ENCODE measurements around the gene FPGS.

Gene FPGS

DNA sequence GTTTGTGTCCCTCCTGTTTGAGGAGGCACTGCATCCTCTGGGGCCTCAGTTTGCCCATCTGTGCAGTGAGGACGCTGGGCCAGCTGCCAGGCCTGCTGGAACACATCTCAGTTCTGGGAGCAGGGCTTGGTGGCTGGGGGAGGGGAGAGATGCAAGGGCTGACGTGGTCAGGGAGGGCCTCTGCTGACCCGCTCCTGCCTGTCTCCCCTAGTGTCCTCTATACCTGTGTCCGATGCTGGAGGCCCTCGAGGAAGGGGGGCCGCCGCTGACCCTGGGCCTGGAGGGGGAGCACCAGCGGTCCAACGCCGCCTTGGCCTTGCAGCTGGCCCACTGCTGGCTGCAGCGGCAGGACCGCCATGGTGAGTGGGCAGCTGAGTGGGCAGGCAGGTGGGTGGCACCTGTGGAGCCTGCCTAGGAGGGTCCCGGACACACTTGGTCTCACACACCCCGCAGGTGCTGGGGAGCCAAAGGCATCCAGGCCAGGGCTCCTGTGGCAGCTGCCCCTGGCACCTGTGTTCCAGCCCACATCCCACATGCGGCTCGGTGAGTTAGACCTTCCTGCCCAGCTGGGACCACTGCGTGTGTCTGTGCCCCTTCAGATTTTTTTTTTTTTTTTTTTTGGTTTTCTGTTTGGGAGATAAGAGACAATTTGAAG lies 5.8 kb downstream of the FPGS start:
- Histone ChIP-seq H3K4me3 (ENCODE audit: low read depth in 1 of 2, low read length in 2 of 2) (no peak overlapping the region), H3K4me1 (ENCODE audit: control insufficient read depth in 1 of 2, insufficient read depth in 2 of 2, low read length in 2 of 2) (peaks cover 0 to 19% of the 10 kb centered on the region in 2 donors), H3K9me3 (ENCODE audit: control insufficient read depth in 1 of 2, low read length in 2 of 2) (no peaks in the 10 kb centered on the region), H3K27ac (ENCODE audit: low read length) (no peak overlapping the region), H3K27me3 (ENCODE audit: low read depth, low read length) (no peaks in the 10 kb centered on the region), H3K36me3 (ENCODE audit: control insufficient read depth in 1 of 2, insufficient read depth in 2 of 2, low read length in 2 of 2) (peaks cover 21 to 41% of the 10 kb centered on the region in 2 donors)

DNA sequence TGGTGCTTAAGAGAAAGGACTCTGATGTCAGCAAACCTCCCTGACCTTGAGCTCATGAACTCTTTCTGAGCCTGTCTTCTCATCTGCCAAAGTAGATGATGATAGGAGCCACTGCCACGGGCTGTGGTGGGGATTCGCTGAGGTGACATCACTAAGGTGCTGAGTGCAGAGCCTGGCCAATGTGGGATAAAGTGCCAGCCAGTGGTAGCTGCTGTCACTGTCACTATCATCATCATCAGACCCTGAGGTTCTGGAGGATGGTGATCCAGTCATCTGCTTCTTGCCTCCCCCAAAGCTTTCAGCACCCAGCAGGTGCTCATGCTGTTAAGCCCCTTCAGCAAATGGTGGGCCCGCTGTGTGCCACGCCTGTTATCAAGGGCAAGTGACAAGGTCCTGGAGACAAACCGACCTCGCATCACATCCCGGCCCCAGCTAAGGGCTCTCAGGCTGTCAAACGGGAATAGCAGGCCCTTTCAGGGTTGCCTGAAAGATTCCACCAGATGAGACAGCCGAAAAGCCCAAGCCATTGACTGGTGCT lies 6.4 kb downstream of the FPGS start:
- H3K9me3 ChIP-seq (ENCODE audit: control insufficient read depth in 1 of 2, low read length in 2 of 2), result no peaks in the 10 kb centered on the region
- H3K27ac ChIP-seq (ENCODE audit: low read length), result no peak overlapping the region
- H3K4me3 ChIP-seq (ENCODE audit: low read depth in 1 of 2, low read length in 2 of 2), result no peak overlapping the region
- peaks cover 0 to 13% of the 10 kb centered on the region in 2 donors for H3K4me1 ChIP-seq (ENCODE audit: control insufficient read depth in 1 of 2, insufficient read depth in 2 of 2, low read length in 2 of 2)
- no peaks in the 10 kb centered on the region for H3K27me3 ChIP-seq (ENCODE audit: low read depth, low read length)
- peaks cover 27 to 46% of the 10 kb centered on the region in 2 donors for H3K36me3 ChIP-seq (ENCODE audit: control insufficient read depth in 1 of 2, insufficient read depth in 2 of 2, low read length in 2 of 2)

DNA sequence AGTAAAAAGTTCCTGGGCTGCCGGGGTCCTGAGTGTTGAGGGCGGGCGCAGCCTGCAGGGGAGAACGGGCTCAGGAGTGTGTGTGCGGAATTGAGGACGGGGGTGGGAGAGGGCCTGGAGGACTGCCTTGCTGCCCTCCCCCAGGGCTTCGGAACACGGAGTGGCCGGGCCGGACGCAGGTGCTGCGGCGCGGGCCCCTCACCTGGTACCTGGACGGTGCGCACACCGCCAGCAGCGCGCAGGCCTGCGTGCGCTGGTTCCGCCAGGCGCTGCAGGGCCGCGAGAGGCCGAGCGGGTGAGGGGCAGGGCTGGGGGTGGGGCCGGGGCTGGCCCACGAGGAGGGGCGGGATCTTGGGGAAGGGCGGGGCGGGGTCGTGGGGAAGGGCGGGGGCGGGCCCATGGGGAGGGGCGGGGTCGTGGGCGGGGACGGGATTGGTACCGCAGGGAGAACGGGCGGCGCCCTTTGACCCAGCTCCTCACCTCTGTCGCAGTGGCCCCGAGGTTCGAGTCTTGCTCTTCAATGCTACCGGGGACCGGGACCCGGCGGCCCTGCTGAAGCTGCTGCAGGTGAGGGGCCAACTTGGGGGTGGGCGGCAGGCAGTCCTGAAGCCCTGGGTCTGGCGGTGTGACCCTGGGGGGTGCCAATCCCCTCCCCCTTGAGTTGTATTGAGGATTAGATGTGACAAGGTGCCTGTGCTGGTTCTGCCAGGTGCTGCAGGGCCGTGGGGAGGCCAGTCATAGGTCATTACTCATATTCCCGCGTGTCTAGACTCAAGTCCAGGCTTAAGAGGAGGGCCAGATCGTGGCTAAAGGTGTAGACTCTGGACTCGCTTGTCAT lies 7.1 kb downstream of the FPGS start:
- Histone ChIP-seq H3K4me1 (ENCODE audit: control insufficient read depth in 1 of 2, insufficient read depth in 2 of 2, low read length in 2 of 2) (peaks cover 0 to 6% of the 10 kb centered on the region in 2 donors), H3K27me3 (ENCODE audit: low read depth, low read length) (no peaks in the 10 kb centered on the region), H3K4me3 (ENCODE audit: low read depth in 1 of 2, low read length in 2 of 2) (no peak overlapping the region), H3K36me3 (ENCODE audit: control insufficient read depth in 1 of 2, insufficient read depth in 2 of 2, low read length in 2 of 2) (peaks cover 27 to 47% of the 10 kb centered on the region in 2 donors), H3K9me3 (ENCODE audit: control insufficient read depth in 1 of 2, low read length in 2 of 2) (no peaks in the 10 kb centered on the region), H3K27ac (ENCODE audit: low read length) (no peak overlapping the region)

DNA sequence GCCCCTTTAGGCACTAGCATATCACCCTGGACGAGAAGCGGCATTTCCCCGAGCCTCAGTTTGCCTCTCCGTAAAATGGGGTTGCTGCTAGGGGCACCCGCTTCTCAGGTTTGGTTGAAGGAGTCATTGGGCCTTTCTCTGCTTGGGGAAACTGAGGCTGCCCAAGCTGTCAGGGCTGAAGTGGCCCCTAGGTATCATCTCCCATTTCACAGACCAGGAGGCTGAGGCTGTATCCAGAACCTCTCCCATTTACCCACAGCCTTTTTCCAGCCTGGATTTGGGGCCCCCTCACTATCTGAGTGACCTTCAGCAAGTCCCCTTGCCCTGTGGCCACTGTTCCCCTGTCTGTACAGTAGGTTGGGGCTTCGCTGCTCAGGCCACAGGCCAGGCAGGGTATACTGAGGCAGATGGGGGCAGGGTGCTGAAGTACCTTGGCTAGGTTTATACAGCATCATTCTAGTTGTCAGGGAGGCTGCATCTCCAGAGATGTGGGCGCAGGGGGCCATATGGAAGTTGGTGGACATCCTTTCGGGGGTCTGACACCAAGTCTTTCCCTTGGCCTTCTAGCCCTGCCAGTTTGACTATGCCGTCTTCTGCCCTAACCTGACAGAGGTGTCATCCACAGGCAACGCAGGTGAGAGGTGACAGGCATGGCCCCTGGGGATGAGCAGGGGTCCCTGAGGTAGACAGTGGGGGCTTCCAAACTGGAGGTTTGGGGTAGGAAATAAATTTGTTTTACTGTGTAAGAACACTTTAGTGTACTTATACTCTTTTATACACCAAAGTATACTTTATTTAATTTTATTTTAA lies 7.9 kb downstream of the FPGS start:
- no peaks in the 10 kb centered on the region for H3K9me3 ChIP-seq (ENCODE audit: control insufficient read depth in 1 of 2, low read length in 2 of 2)
- H3K36me3 ChIP-seq (ENCODE audit: control insufficient read depth in 1 of 2, insufficient read depth in 2 of 2, low read length in 2 of 2), result peaks cover 27 to 53% of the 10 kb centered on the region in 2 donors
- H3K4me3 ChIP-seq (ENCODE audit: low read depth in 1 of 2, low read length in 2 of 2), result no peak overlapping the region
- no peaks in the 10 kb centered on the region for H3K27me3 ChIP-seq (ENCODE audit: low read depth, low read length)
- no peak overlapping the region for H3K27ac ChIP-seq (ENCODE audit: low read length)
- H3K4me1 ChIP-seq (ENCODE audit: control insufficient read depth in 1 of 2, insufficient read depth in 2 of 2, low read length in 2 of 2), result peaks cover 0 to 4% of the 10 kb centered on the region in 2 donors

DNA sequence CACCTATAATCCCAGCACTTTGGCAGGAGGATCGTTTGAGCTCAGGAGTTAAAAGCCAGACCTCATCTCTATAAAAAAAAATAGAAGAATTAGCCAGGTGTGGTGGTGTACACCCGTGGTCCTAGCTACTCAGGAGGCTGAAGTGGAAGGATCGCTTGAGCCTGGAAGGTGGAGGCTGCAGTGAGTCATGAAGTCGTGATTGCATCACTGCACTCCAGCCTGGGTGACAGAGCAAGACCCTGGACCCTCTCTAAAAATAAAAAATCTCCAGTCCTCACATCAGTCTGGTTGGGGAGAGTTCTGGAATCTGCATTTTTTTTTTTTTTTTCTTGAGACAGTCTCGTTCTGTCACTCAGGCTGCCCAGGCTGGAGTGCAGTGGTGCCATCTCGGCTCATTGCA lies 9.3 kb downstream of the FPGS start:
- Histone ChIP-seq H3K9me3 (ENCODE audit: control insufficient read depth in 1 of 2, low read length in 2 of 2) (no peaks in the 10 kb centered on the region), H3K27me3 (ENCODE audit: low read depth, low read length) (no peaks in the 10 kb centered on the region), H3K4me3 (ENCODE audit: low read depth in 1 of 2, low read length in 2 of 2) (no peak overlapping the region), H3K36me3 (ENCODE audit: control insufficient read depth in 1 of 2, insufficient read depth in 2 of 2, low read length in 2 of 2) (peaks cover 30 to 64% of the 10 kb centered on the region in 2 donors), H3K4me1 (ENCODE audit: control insufficient read depth in 1 of 2, insufficient read depth in 2 of 2, low read length in 2 of 2) (peaks cover 0 to 4% of the 10 kb centered on the region in 2 donors), H3K27ac (ENCODE audit: low read length) (no peak overlapping the region)

DNA sequence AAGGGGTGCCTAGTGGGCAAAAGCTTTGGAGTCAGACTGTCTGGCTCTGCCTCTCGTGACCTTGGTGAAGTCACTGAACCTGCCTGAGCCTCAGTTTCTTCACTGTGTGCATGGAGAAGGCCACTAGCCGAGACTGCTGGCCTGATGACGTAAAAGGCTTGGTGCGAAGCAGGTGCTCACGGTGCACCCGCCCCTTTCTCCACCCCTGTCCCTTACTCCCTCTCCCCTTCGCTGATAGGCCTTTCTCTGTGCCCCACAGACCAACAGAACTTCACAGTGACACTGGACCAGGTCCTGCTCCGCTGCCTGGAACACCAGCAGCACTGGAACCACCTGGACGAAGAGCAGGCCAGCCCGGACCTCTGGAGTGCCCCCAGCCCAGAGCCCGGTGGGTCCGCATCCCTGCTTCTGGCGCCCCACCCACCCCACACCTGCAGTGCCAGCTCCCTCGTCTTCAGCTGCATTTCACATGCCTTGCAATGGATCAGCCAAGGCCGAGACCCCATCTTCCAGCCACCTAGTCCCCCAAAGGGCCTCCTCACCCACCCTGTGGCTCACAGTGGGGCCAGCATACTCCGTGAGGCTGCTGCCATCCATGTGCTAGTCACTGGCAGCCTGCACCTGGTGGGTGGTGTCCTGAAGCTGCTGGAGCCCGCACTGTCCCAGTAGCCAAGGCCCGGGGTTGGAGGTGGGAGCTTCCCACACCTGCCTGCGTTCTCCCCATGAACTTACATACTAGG lies 10.4 kb downstream of the FPGS start:
- Histone ChIP-seq H3K9me3 (ENCODE audit: control insufficient read depth in 1 of 2, low read length in 2 of 2) (no peaks in the 10 kb centered on the region), H3K27me3 (ENCODE audit: low read depth, low read length) (no peaks in the 10 kb centered on the region), H3K36me3 (ENCODE audit: control insufficient read depth in 1 of 2, insufficient read depth in 2 of 2, low read length in 2 of 2) (peaks cover 23 to 65% of the 10 kb centered on the region in 2 donors), H3K4me1 (ENCODE audit: control insufficient read depth in 1 of 2, insufficient read depth in 2 of 2, low read length in 2 of 2) (peaks cover 0 to 4% of the 10 kb centered on the region in 2 donors), H3K4me3 (ENCODE audit: low read depth in 1 of 2, low read length in 2 of 2) (no peak overlapping the region), H3K27ac (ENCODE audit: low read length) (no peak overlapping the region)

DNA sequence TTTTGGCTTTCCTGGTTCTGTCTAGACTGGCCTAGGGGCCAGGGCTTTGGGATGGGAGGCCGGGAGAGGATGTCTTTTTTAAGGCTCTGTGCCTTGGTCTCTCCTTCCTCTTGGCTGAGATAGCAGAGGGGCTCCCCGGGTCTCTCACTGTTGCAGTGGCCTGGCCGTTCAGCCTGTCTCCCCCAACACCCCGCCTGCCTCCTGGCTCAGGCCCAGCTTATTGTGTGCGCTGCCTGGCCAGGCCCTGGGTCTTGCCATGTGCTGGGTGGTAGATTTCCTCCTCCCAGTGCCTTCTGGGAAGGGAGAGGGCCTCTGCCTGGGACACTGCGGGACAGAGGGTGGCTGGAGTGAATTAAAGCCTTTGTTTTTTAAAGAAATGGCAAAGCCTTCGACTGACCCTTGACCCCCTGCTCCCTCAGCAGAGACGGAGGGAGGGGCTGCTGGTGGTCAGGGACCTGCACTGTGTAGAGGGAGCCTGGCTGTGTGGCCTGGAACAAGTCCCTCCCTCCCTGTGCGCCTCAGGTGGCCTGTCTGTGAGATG lies 11.1 kb downstream of the FPGS start:
- no peak overlapping the region for H3K4me3 ChIP-seq (ENCODE audit: low read depth in 1 of 2, low read length in 2 of 2)
- H3K36me3 ChIP-seq (ENCODE audit: control insufficient read depth in 1 of 2, insufficient read depth in 2 of 2, low read length in 2 of 2), result peaks cover 19 to 64% of the 10 kb centered on the region in 2 donors
- H3K27me3 ChIP-seq (ENCODE audit: low read depth, low read length), result no peaks in the 10 kb centered on the region
- H3K4me1 ChIP-seq (ENCODE audit: control insufficient read depth in 1 of 2, insufficient read depth in 2 of 2, low read length in 2 of 2), result peaks cover 0 to 4% of the 10 kb centered on the region in 2 donors
- no peak overlapping the region for H3K27ac ChIP-seq (ENCODE audit: low read length)
- no peaks in the 10 kb centered on the region for H3K9me3 ChIP-seq (ENCODE audit: control insufficient read depth in 1 of 2, low read length in 2 of 2)

DNA sequence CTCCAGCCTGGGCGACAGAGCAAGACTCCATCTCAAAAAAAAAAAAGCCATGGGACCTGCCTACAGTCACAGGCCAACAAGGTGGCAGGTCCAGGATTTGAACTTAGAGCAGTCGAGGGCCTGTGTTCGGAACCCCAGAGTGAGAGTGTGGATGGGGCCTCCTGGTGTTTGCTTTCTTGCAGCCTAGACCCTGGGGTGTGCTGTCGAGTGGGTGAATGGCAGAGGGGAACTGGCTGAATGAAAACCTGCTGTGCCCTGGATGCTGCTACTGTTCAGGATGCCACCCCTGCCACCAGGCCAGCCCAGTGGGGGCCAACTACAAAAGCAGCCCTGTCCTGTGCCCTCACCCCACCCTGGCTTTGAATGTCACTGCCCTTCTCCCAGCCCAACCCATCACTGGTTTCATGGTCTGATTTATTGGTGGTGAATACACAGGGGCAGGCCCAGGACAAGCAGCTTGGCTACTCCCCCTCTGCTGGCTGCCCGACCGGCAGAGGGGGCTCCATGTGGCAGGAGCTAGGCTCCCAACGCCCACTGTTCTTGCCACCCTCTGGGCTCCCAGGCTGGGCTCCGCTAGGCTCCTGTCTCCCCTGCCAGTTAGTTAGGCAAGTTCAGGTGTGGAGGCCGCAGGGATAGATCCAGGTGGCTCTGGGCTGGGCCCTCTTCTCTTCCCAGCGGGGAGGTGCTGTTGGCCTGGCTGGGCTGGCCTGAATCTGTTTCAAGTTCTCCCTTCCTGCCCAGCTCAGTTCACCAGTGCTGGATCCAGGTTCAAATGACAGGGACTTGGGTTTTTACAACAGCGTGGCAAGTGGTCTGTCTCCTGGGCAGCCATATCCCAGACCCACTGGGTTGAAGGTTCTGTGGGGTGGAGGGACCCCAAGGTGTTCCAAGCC lies 12.2 kb downstream of the FPGS start:
- Histone ChIP-seq H3K27ac (ENCODE audit: low read length) (no peak overlapping the region), H3K36me3 (ENCODE audit: control insufficient read depth in 1 of 2, insufficient read depth in 2 of 2, low read length in 2 of 2) (peaks cover 25 to 68% of the 10 kb centered on the region in 2 donors), H3K9me3 (ENCODE audit: control insufficient read depth in 1 of 2, low read length in 2 of 2) (no peaks in the 10 kb centered on the region), H3K4me3 (ENCODE audit: low read depth in 1 of 2, low read length in 2 of 2) (no peak overlapping the region), H3K27me3 (ENCODE audit: low read depth, low read length) (no peaks in the 10 kb centered on the region), H3K4me1 (ENCODE audit: control insufficient read depth in 1 of 2, insufficient read depth in 2 of 2, low read length in 2 of 2) (no peaks in the 10 kb centered on the region)

DNA sequence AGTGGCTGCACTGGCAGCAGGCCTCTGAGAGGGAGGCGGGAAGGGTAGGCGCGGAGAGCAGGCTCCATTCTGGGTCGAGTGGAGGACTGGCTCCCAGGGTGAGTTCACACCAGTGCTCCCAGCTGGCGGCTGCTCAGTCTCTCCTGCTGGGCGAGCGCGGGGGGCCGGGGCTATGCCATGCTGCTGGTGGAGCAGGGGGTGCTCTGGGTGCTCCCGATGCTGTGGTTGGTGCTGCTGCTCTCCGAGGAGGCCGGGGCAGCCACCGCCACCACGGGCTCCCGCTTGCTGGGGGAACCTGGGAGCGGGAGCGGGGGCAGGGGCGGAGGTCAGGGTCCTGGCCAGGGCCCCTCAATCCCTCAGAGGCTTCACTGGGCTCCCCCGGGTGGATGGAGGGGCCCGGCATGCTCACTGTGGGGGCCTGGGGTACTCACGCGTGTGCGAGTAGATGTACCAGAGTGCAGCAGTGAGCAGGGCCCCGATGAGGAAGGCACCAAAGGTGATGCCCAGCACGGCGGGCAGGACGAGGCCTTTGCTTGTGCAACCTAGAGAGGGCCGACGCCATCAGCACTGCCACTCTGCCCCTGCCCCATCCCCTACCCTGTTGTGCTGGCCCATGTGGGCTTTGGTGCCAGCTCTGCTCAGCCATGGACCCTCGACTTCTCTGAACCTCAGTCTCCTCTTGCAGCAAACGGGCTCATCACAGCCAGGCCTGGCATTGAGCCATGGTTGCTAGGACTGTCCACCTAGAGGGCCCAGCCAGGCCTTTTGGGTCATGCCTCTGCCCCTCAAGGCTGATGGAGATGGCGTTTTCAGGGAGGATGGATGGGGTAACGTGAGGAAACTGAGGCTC lies 13.1 kb downstream of the FPGS start:
- Histone ChIP-seq H3K9me3 (ENCODE audit: control insufficient read depth in 1 of 2, low read length in 2 of 2) (no peaks in the 10 kb centered on the region), H3K36me3 (ENCODE audit: control insufficient read depth in 1 of 2, insufficient read depth in 2 of 2, low read length in 2 of 2) (peaks cover 26 to 70% of the 10 kb centered on the region in 2 donors), H3K4me1 (ENCODE audit: control insufficient read depth in 1 of 2, insufficient read depth in 2 of 2, low read length in 2 of 2) (no peaks in the 10 kb centered on the region), H3K4me3 (ENCODE audit: low read depth in 1 of 2, low read length in 2 of 2) (no peak overlapping the region), H3K27me3 (ENCODE audit: low read depth, low read length) (no peaks in the 10 kb centered on the region), H3K27ac (ENCODE audit: low read length) (no peak overlapping the region)

All from muscle layer of duodenum (tissue), 2 donors.